ENCODE data around the gene PDZD2. TPM values are rescaled to one million over a fixed set of nuclear protein-coding genes. Genes with fewer than 3 reads are reported as not detected.

PDZD2 gene
- total RNA-seq, 1 donor from 2014 or later: 42.7 TPM

DNA sequence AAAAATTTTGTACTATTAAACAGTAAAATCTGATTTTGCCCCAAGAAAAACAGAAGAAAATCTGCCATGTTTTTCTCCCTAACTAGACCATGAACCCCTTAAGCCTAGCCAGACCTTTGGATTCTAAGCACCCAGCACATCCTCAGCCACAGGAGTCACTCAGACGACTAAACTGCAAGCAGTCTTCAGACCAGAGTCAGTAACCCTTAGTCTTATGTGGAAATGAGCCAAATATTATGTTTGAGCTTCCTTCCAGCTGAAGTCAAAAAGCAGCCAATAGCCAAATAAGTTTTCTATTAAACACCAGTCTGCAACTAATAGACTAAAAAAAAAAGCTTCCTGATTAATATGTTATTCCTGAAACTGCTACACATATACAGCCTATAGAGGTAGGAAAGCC lies 487.8 kb downstream of the PDZD2 start:
- Histone ChIP-seq H3K4me3 (no peak overlapping the region), H3K27me3 (no peaks in the 10 kb centered on the region), H3K9me3 (no peaks in the 10 kb centered on the region), H3K27ac (no peak overlapping the region), H3K36me3 (peaks cover 0 to 30% of the 10 kb centered on the region in 2 donors), H3K4me1 (peaks cover 37% of the 10 kb centered on the region)
- intact Hi-C loops (cut with DNase I): no loop called here
- no peak for DNase-seq (ENCODE audit: extremely low spot score in 2 of 2)
- TF ChIP-seq CTCF (IDR thresholded peaks at IDR 0.05) (no peak), POLR2AphosphoS5 (IDR thresholded peaks at IDR 0.05; ENCODE audit: insufficient read depth in 1 of 2, low read depth in 1 of 2) (no peak), POLR2A (IDR thresholded peaks at IDR 0.05) (no peak)

DNA sequence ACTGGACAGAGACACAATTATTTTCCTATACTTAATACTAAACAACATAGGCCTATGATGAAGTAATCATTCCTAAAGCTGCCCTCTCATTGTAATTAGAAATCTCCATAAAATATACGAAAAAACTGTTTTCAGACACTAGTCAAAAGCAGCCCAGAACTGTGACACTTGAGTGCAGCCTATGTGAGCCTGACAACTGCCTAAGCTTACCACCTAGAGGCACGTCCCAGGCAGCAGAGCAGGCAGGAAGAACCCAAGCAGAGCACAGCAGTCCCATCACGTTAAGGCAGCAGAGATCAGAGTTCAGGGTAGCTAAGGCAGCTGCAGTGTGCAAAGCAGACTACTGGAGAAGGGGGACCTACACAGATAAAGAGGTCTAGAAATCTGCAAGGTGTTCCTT lies 488.8 kb downstream of the PDZD2 start:
- TF ChIP-seq POLR2A (IDR thresholded peaks at IDR 0.05) (no peak), POLR2AphosphoS5 (IDR thresholded peaks at IDR 0.05; ENCODE audit: insufficient read depth in 1 of 2, low read depth in 1 of 2) (no peak), CTCF (IDR thresholded peaks at IDR 0.05) (no peak)
- Histone ChIP-seq H3K27me3 (no peaks in the 10 kb centered on the region), H3K9me3 (no peaks in the 10 kb centered on the region), H3K4me1 (peaks cover 37% of the 10 kb centered on the region), H3K4me3 (no peak overlapping the region), H3K27ac (no peak overlapping the region), H3K36me3 (peaks cover 0 to 33% of the 10 kb centered on the region in 2 donors)
- DNase-seq (ENCODE audit: extremely low spot score in 2 of 2): no peak
- intact Hi-C loops (cut with DNase I): no loop called here

- DNase-seq (ENCODE audit: extremely low spot score in 2 of 2): no peak
- Histone ChIP-seq H3K9me3 (no peaks in the 10 kb centered on the region), H3K27me3 (no peaks in the 10 kb centered on the region), H3K36me3 (peaks cover 0 to 33% of the 10 kb centered on the region in 2 donors), H3K4me1 (peaks cover 37% of the 10 kb centered on the region), H3K4me3 (no peak overlapping the region), H3K27ac (no peak overlapping the region)
- TF ChIP-seq POLR2A (IDR thresholded peaks at IDR 0.05) (no peak), POLR2AphosphoS5 (IDR thresholded peaks at IDR 0.05; ENCODE audit: insufficient read depth in 1 of 2, low read depth in 1 of 2) (no peak), CTCF (IDR thresholded peaks at IDR 0.05) (no peak)
- intact Hi-C loops (cut with DNase I): no loop called here
Observed at GRCh38 chr5:32129074-32129598, 490.2 kb downstream of the PDZD2 start.

DNA sequence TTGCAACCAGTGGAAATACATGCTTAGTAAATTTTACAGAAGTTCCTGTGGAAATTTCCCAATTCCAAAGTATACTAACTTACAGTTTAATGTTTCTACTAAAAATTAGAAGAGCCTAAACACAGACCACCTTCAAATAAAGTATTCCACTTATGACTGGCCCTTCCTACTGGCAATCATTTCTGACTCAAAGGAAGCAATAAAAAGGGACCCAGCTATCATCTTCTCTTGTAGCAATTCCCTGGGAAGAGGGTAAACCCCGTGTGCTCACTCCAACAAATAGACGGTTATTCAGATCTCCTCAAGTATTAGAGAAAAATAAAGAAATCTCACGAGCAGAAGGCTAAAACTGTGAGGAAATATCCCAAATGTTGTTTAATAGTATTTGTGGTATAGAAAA lies 491.9 kb downstream of the PDZD2 start:
- TF ChIP-seq POLR2AphosphoS5 (IDR thresholded peaks at IDR 0.05; ENCODE audit: insufficient read depth in 1 of 2, low read depth in 1 of 2): no peak
- no peak for TF ChIP-seq POLR2A (IDR thresholded peaks at IDR 0.05)
- TF ChIP-seq CTCF (IDR thresholded peaks at IDR 0.05): no peak
- Histone ChIP-seq H3K27me3 (no peaks in the 10 kb centered on the region), H3K9me3 (no peaks in the 10 kb centered on the region), H3K27ac (no peak overlapping the region), H3K4me3 (no peak overlapping the region), H3K4me1 (peaks cover 30% of the 10 kb centered on the region), H3K36me3 (peaks cover 0 to 29% of the 10 kb centered on the region in 2 donors)
- intact Hi-C loops (cut with DNase I): no loop called here
- DNase-seq (ENCODE audit: extremely low spot score in 2 of 2): no peak

DNA sequence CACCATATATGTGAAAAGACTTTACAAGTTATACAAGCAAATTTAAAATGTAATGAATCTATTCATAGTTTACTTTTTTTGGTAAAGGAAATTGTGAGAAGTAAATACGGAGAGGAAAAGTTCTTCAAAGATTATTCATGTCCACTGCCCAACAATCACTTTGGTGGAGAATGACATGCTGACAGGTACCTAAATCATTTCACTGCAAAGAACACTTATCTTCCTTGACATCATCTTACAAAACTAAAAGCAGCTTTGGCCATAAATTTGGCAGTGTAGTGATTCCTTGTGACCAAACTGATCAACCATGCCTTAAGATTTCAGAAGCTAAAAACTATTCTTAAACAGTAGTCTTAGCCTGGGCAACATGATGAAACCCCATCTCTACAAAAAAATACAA lies 492.7 kb downstream of the PDZD2 start:
- no peaks in the 10 kb centered on the region for H3K9me3 ChIP-seq
- intact Hi-C loops (cut with DNase I): no loop called here
- no peak for TF ChIP-seq CTCF (IDR thresholded peaks at IDR 0.05)
- TF ChIP-seq POLR2AphosphoS5 (IDR thresholded peaks at IDR 0.05; ENCODE audit: insufficient read depth in 1 of 2, low read depth in 1 of 2): no peak
- TF ChIP-seq POLR2A (IDR thresholded peaks at IDR 0.05): no peak
- H3K27ac ChIP-seq: no peak overlapping the region
- no peak for DNase-seq (ENCODE audit: extremely low spot score in 2 of 2)
- peaks cover 0 to 23% of the 10 kb centered on the region in 2 donors for H3K36me3 ChIP-seq
- H3K4me1 ChIP-seq: peaks cover 31% of the 10 kb centered on the region
- no peaks in the 10 kb centered on the region for H3K27me3 ChIP-seq
- no peak overlapping the region for H3K4me3 ChIP-seq

All from vagina (tissue), 2 donors.